HEK293T (cell line): ENCODE data around the gene KARS1.

ENCODE experiments used
- CTCF ChIA-PET: fragments of 350-600 bp; formaldehyde crosslinking; extraction: SDS; loops from one replicate; lab custom pipeline; 2021; ENCODE audit warnings: antibody characterized with exemption, inconsistent platforms; lab: Yijun Ruan, JAX
- POLR2A ChIA-PET: fragments of 350-600 bp; formaldehyde crosslinking; extraction: SDS; loops from one replicate; lab custom pipeline; 2020; ENCODE audit warnings: antibody characterized with exemption, inconsistent platforms; lab: Yijun Ruan, JAX
- DNase-seq: peaks from one replicate; pipeline ENCODE4 v3.0.0; 2012; ENCODE audit warnings: mixed read lengths; ENCODE audit errors: extremely low spot score
- ARNT ChIP-seq: fragments of 450-650 bp; IDR thresholded peaks from 2 replicates; pipeline ENCODE4 v1.6.1; 2017; ENCODE audit warnings: mild to moderate bottlenecking
- BHLHE40 ChIP-seq: fragments of 450-650 bp; IDR thresholded peaks from 2 replicates; pipeline ENCODE4 v1.6.1; 2016; ENCODE audit warnings: mild to moderate bottlenecking, moderate library complexity, borderline replicate concordance
- CTBP1 ChIP-seq: fragments of 450-650 bp; IDR thresholded peaks from 2 replicates; pipeline ENCODE4 v1.6.1; 2016; ENCODE audit warnings: borderline replicate concordance
- FOXA1 ChIP-seq: fragments of 450-650 bp; IDR thresholded peaks from 2 replicates; pipeline ENCODE4 v1.6.1; 2016; ENCODE audit warnings: mild to moderate bottlenecking
- FOXK2 ChIP-seq: fragments of 450-650 bp; IDR thresholded peaks from 2 replicates; pipeline ENCODE4 v1.6.1; 2016; ENCODE audit warnings: mild to moderate bottlenecking
- FOXM1 ChIP-seq: fragments of 450-650 bp; IDR thresholded peaks from 2 replicates; pipeline ENCODE4 v1.6.1; 2017; ENCODE audit warnings: mild to moderate bottlenecking, borderline replicate concordance
- LEF1 ChIP-seq: fragments of 450-650 bp; IDR thresholded peaks from 2 replicates; pipeline ENCODE4 v1.6.1; 2017; ENCODE audit warnings: mild to moderate bottlenecking, borderline replicate concordance
- NFRKB ChIP-seq: fragments of 450-650 bp; IDR thresholded peaks from 2 replicates; pipeline ENCODE4 v1.6.1; 2016; ENCODE audit warnings: mild to moderate bottlenecking, moderate library complexity
- SP1 ChIP-seq: fragments of 450-650 bp; IDR thresholded peaks from 2 replicates; pipeline ENCODE4 v1.6.1; 2017
- SUZ12 ChIP-seq: fragments of 450-650 bp; IDR thresholded peaks from 2 replicates; pipeline ENCODE4 v1.6.1; 2016; ENCODE audit warnings: mild to moderate bottlenecking
- ZNF384 ChIP-seq: fragments of 450-650 bp; IDR thresholded peaks from 2 replicates; pipeline ENCODE4 v1.6.1; 2016
- TF ChIP-seq, protein P1 (sequence below): fragments of 450-650 bp; IDR thresholded peaks from 2 replicates; pipeline ENCODE4 v1.6.1; 2016

Gene KARS1

DNA sequence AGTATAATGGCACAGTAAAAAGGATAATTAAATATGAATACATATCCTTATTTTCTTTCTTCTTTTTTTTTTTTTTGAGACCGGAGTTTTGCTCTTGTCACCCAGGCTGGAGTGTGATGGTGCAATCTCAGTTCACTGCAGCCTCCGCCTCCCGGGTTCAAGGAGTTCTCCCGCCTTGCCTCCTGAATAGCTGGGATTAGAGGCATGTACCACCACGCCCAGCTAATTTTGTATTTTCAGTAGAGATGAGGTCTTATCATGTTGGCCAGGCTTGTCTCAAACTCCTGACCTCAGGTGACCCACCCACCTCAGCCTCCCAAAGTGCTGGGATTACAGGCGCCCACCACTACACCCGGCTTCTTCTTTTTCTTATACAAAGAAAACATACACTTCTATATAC is 69.3 kb downstream of the KARS1 start:
- DNase-seq = no peak
- POLR2A ChIA-PET = no interaction called here
- CTCF ChIA-PET = interaction anchor here (1.0 kb wide), 1 partner anchor 13 kb away, joined by 3 read pairs; no protein-coding TSS in a partner anchor
- TF ChIP-seq FOXM1 = no peak
- no peak for TF ChIP-seq NFRKB
- TF ChIP-seq CTBP1 = no peak
- no peak for TF ChIP-seq ZNF384
- no peak for TF ChIP-seq SUZ12
- no peak for TF ChIP-seq LEF1
- no peak for TF ChIP-seq SP1
- TF ChIP-seq, protein P1, sequence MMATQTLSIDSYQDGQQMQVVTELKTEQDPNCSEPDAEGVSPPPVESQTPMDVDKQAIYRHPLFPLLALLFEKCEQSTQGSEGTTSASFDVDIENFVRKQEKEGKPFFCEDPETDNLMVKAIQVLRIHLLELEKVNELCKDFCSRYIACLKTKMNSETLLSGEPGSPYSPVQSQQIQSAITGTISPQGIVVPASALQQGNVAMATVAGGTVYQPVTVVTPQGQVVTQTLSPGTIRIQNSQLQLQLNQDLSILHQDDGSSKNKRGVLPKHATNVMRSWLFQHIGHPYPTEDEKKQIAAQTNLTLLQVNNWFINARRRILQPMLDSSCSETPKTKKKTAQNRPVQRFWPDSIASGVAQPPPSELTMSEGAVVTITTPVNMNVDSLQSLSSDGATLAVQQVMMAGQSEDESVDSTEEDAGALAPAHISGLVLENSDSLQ = no peak
- TF ChIP-seq BHLHE40 = no peak
- TF ChIP-seq FOXA1 = no peak
- TF ChIP-seq ARNT = no peak
- TF ChIP-seq FOXK2 = no peak
